GM21717 (cell line): ENCODE data around the gene TBX4.
"Not testable (repeated sequence)": the region's sequence is repeated elsewhere in the genome, so short reads cannot be mapped to it uniquely, and the experiment has no call there.

Source experiments
- ATAC-seq: cut with Tn5 transposase; IDR thresholded peaks from one replicate; pipeline ENCODE4 v1.9.1; 2021; ENCODE audit warnings: mild to moderate bottlenecking, moderate library complexity; ENCODE audit not compliant: unreplicated experiment

TBX4 gene

GRCh38 chr17:61480414-61480807 is 28.2 kb downstream of the TBX4 start:
- no peak for ATAC-seq

GRCh38 chr17:61481421-61481820 is 29.2 kb downstream of the TBX4 start:
- ATAC-seq, result no peak

GRCh38 chr17:61482467-61482866 is 30.2 kb downstream of the TBX4 start:
- no peak for ATAC-seq

DNA sequence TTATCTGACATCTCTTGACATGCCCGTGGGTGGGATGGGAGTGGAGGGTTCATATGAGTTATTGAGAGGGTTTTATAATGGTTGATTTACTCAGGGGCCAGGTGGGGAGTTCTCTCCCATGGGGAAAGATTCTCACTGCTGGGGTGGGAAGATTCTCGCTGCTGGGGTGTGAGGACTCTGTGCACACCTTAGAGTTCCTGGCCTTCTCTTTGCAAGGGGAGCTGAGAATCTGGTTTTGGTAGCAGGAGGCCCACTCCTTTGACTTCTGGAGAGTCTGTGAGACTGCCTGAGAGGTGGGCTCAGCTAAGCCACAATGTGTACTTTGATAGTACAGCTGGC is 31.5 kb downstream of the TBX4 start:
- ATAC-seq, result no peak

- no peak for ATAC-seq
These were observed 32.0 kb downstream of the TBX4 start for GRCh38 chr17:61484174-61484573.

- no peak for ATAC-seq
These were observed 33.0 kb downstream of the TBX4 start for GRCh38 chr17:61485067-61485775.

DNA sequence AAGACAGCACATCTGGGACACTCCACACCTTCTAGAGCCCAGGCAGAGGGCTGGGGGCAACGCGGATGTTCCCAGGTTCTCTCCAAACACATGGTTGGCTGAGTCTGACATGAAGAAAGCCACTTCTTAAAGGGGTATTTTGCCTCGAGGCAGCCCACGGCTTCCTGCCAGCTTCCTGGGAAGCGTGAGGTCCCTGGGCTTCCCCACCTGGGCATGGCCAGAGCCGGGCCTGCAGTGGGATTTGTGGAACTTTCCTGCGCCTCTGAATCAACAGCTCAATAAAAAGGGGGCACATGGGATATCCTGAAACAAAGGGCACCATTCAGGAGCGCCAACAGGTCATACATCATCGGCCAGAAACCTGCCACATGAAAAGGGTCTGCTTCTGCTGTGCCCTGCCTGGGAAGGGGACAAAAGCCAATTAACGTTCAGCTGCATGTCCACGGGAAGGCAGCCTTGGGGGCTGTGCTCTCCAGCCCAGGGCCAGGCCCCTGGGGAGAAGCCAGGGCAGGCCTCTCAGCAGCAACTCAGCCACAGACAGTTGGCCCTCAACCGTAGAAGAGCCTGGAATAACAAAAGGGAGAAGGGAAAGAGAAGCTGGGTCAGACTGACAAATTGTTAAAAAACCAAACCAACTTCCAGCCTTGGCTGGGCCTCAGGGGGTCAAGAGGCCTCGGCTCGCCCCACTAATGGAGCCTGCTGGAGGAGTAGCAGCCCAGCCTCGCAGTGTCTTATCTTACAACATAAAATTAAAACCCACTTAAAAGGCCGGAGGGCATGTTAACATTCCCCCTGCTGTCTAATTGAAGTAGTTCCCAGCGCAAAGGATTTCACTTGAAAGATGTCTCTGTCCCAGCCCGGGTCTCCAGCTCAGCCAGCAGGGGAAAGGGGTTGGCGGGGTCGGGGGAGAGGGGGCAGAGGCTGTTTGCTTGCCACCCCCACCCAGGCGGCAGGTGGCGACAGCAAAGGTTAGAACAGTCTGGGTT is 34.2 kb downstream of the TBX4 start:
- ATAC-seq, result no peak

- no peak for ATAC-seq
These were observed 35.2 kb downstream of the TBX4 start for GRCh38 chr17:61487161-61487988.

DNA sequence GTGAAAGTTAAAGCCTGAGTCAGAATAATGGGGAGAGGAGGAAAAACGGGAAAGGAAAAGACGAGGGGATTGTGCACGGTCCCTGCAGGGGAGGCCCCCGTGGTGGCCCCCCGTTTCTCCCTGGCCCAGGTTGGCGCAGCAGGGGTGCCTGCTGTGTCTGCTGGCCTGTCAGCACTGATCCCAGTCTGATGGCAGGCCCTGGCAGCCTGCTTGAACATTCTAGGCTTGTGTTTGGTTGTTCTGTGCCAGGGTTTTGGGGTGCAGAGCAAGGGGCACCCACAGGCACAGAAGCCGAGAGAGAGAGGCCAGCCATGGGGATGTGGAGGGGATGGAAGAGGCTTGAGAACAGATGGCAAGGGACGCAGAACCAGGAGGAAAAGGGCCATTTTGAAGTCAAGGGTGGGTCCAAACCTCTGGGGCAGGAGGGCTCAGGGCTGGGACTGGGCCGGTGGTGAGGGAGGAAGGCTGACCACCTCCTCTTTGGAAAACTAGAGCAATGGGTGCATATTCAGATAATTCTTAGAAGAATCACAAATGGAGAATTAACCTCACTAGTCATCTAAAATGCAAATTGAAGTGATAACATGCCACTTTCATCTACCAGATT is 35.9 kb downstream of the TBX4 start:
- ATAC-seq, result no peak

- no peak for ATAC-seq
These were observed 36.9 kb downstream of the TBX4 start for GRCh38 chr17:61488878-61489718.

- ATAC-seq, result no peak
These were observed 37.7 kb downstream of the TBX4 start for GRCh38 chr17:61489719-61490490.

- ATAC-seq, result no peak
These were observed 38.3 kb downstream of the TBX4 start for GRCh38 chr17:61490540-61490975.

GRCh38 chr17:61491981-61492380 is 39.8 kb downstream of the TBX4 start:
- ATAC-seq, result no peak

GRCh38 chr17:61492759-61493526 is 40.7 kb downstream of the TBX4 start:
- ATAC-seq, result no peak

- ATAC-seq, result not testable (repeated sequence)
These were observed 41.7 kb downstream of the TBX4 start for GRCh38 chr17:61493830-61494324.

DNA sequence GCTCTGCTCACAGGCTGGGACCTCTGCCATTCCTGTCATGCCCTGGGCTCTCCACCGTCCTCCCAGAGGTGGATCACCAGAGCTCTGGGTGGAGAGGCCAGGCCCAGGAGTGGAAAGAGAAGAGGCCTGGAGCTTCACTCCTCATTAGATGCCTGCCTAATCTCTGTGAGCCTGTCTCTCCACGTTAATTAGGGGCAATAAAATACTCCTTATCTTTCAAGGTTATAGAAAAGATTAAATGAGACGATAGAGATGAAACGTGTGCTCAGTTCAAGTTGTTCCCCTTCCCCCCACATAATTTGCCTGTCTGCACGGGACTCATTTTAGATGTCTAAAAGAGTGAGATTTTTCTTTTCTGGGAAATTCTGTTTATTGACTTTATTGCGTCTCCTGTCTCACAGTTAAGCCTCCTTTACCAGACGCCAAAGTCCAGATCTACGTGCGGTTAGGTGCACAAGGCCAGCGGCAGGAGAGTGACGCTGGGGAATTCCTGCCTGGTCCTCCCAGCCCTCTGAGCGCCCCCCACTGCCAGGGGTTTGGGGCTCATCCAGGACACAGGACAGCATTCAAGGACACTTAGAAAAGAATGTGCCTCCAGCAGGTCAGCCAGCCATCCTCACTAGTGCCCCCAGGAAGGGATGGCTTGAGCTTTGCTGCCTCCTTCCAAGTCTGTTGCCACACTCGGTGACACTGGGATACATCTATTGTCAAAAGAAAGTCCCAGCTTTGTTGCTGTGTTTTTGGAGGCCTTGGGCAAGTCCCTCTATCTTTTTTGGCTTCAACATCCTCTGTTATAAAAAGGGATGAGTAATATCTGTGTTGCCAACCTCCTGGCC is 42.3 kb downstream of the TBX4 start:
- no peak for ATAC-seq

DNA sequence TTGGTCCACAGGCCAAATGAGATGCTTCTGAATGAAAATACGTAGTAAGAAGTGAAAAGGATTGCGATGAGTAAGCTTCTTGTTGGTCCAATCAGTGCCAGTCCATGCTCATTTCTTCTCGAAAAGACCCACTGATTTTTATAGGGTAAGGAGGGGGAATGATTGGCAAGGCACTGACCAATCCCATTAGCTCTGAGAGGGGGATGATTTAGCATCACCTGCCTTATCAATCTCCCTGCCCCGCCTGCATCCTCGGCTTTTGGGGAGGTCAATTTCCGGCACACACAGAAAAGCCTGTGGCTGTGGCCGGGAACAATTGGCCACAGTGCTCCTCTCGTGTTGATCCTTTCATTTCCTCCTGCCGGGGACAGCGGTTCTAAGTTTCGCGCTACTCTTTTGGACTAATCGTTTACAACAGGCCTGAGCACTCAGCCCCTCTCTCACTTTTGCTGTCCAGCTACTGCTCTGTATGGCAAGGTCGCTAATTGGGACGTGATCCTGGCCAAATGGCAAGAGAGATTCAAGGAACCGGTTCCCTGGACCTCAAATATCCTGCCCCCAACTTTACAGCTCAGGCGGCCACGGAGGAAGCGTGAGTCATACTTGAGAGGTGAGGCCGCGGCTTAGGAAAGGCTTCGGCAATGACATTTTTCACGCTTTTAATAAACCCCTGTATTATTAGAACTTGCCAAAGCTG is 43.1 kb downstream of the TBX4 start:
- no peak for ATAC-seq
